IPS-11a (cell line): ENCODE measurements around the gene TMEM208.
A peak's percentile ranks its signal among the peaks of the same experiment; 100 is the strongest.

Experiments used
- H3K4me3 ChIP-seq: one replicate; pipeline ENCODE4 v1.5.1; 2013; ENCODE audit warnings: low read depth, low read length, control low read depth

TMEM208 gene

GRCh38 chr16:67226804-67227566, at the start of gene TMEM208:
Gene TMEM208 (plus strand): TSS chr16:67227130. CDS start chr16:67227219, 89 bp downstream.
- peak within 1 kb of the TSS; percentile 95 for H3K4me3 ChIP-seq

- peak overlapping the region; percentile 63 for H3K4me3 ChIP-seq
Observed at GRCh38 chr16:67177743-67178699, 48.9 kb upstream of the TMEM208 start.

GRCh38 chr16:67179421-67180080, 47.4 kb upstream of the TMEM208 start:
- no peak overlapping the region for H3K4me3 ChIP-seq

- H3K4me3 ChIP-seq = no peak overlapping the region
Observed at GRCh38 chr16:67180166-67180565, 46.8 kb upstream of the TMEM208 start.

GRCh38 chr16:67181346-67181745, 45.6 kb upstream of the TMEM208 start:
- no peak overlapping the region for H3K4me3 ChIP-seq

GRCh38 chr16:67182288-67182687, 44.6 kb upstream of the TMEM208 start:
- H3K4me3 ChIP-seq = no peak overlapping the region

- peak overlapping the region; percentile 95 for H3K4me3 ChIP-seq
Observed at GRCh38 chr16:67183284-67183626, 43.7 kb upstream of the TMEM208 start.

- H3K4me3 ChIP-seq = peak within 1 kb of the TSS; percentile 95
Observed at GRCh38 chr16:67183627-67184452, 43.1 kb upstream of the TMEM208 start, which contains the start of gene MATCAP1. Gene MATCAP1 (minus strand): TSS chr16:67183963. CDS start chr16:67180610, 3,353 bp downstream.

- peak overlapping the region; percentile 95 for H3K4me3 ChIP-seq
Observed at GRCh38 chr16:67184453-67184994, 42.4 kb upstream of the TMEM208 start.

- peak overlapping the region; percentile 95 for H3K4me3 ChIP-seq
Observed at GRCh38 chr16:67184995-67185650, 41.8 kb upstream of the TMEM208 start.

GRCh38 chr16:67185651-67186134, 41.2 kb upstream of the TMEM208 start:
- no peak overlapping the region for H3K4me3 ChIP-seq

GRCh38 chr16:67186550-67186950, 40.4 kb upstream of the TMEM208 start:
- H3K4me3 ChIP-seq = no peak overlapping the region

- H3K4me3 ChIP-seq = no peak overlapping the region
Observed at GRCh38 chr16:67187175-67187890, 39.6 kb upstream of the TMEM208 start.

- H3K4me3 ChIP-seq = no peak overlapping the region
Observed at GRCh38 chr16:67188323-67188722, 38.6 kb upstream of the TMEM208 start.

GRCh38 chr16:67188798-67189197, 38.1 kb upstream of the TMEM208 start:
- no peak overlapping the region for H3K4me3 ChIP-seq

GRCh38 chr16:67190041-67190440, 36.9 kb upstream of the TMEM208 start, which contains the start of gene EXOC3L1:
Gene EXOC3L1 (minus strand): TSS chr16:67190136. CDS start chr16:67189676, 460 bp downstream.
- no peak within 1 kb of the TSS for H3K4me3 ChIP-seq

GRCh38 chr16:67190448-67191399, 36.2 kb upstream of the TMEM208 start:
- H3K4me3 ChIP-seq = no peak overlapping the region
